H1 (cell line): ENCODE data around the gene PDE2A. TPM values are rescaled to one million over a fixed set of nuclear protein-coding genes. Genes with fewer than 3 reads are reported as not detected.
A peak's percentile ranks its signal among the peaks of the same experiment; 100 is the strongest.

Experiments
- CTCF ChIA-PET: fragments of 300-600 bp; sonication (Branson Sonifier 250); formaldehyde crosslinking; loops from one replicate; lab custom pipeline; 2021; ENCODE audit not compliant: partially characterized antibody; lab: Charles Lee
- POLR2A ChIA-PET: fragments of 300-600 bp; sonication (Branson Sonifier 250); formaldehyde crosslinking; loops from one replicate; lab custom pipeline; 2021; ENCODE audit warnings: inconsistent platforms; ENCODE audit not compliant: partially characterized antibody; lab: Charles Lee
- DNase-seq, 2 experiments: peaks; one replicate each; pipeline versions ENCODE4 v3.0.0 to v3.0.0-alpha.2; 2010 to 2022; ENCODE audit warnings: low spot score in 2 of 2, low read depth in 1 of 2, mixed read lengths in 1 of 2
- FAIRE-seq: peaks from 2 replicates; lab custom pipeline; 2011; peaks lifted over from hg19 to GRCh38; lab: Jason Lieb, UNC
- H2AFZ ChIP-seq: 2 replicates; pipeline ENCODE4 v1.8.1; 2012; ENCODE audit warnings: low read length, inconsistent platforms
- H2AK5ac ChIP-seq: 2 replicates; pipeline ENCODE4 v1.6.1; 2013; ENCODE audit warnings: low read depth, low read length
- H2BK120ac ChIP-seq: replicated peaks from 2 replicates; pipeline ENCODE3; 2013; ENCODE audit warnings: low read depth, low read length, inconsistent platforms
- H2BK12ac ChIP-seq: 2 replicates; pipeline ENCODE4 v1.6.1; 2013; ENCODE audit warnings: low read depth, low read length
- H2BK15ac ChIP-seq: 2 replicates; pipeline ENCODE4 v1.6.1; 2013; ENCODE audit warnings: low read length
- H2BK20ac ChIP-seq: 2 replicates; pipeline ENCODE4 v1.6.1; 2013; ENCODE audit warnings: low read length
- H2BK5ac ChIP-seq: 2 replicates; pipeline ENCODE4 v1.6.1; 2013; ENCODE audit warnings: low read depth, low read length
- H3K14ac ChIP-seq: 2 replicates; pipeline ENCODE4 v1.6.1; 2013; ENCODE audit warnings: inconsistent platforms; ENCODE audit not compliant: insufficient read length
- H3K18ac ChIP-seq: 2 replicates; pipeline ENCODE4 v1.6.1; 2013; ENCODE audit warnings: low read length; ENCODE audit errors: extremely low read depth
- H3K23ac ChIP-seq: 2 replicates; pipeline ENCODE4 v1.6.1; 2013; ENCODE audit warnings: inconsistent platforms; ENCODE audit not compliant: insufficient read length
- H3K23me2 ChIP-seq: 2 replicates; pipeline ENCODE4 v1.6.1; 2013; ENCODE audit warnings: low read depth, low read length
- H3K27ac ChIP-seq: 2 replicates; pipeline ENCODE4 v1.6.1; 2011; ENCODE audit warnings: low read depth, low read length, inconsistent platforms
- H3K27me3 ChIP-seq, 4 experiments: replicated peaks in 1 of 4; 1 replicate in 1 of 4; 2 replicates in 3 of 4; pipeline versions ENCODE4 v1.6.1 to v1.8.1; 2011 to 2013; ENCODE audit warnings: low read length in 3 of 4, mild to moderate bottlenecking in 3 of 4, inconsistent platforms in 2 of 4, mixed read lengths in 2 of 4, moderate library complexity in 1 of 4; ENCODE audit not compliant: control insufficient read depth in 3 of 4, insufficient read depth in 3 of 4; ENCODE audit errors: extremely low read depth in 1 of 4
- H3K36me3 ChIP-seq, 4 experiments: 2 replicates each; pipeline versions ENCODE4 v1.6.1 to v1.8.1; 2011 to 2013; ENCODE audit warnings: mild to moderate bottlenecking in 4 of 4, low read length in 3 of 4, moderate library complexity in 2 of 4, control low read depth in 1 of 4, inconsistent platforms in 1 of 4; ENCODE audit not compliant: insufficient read depth in 4 of 4, control insufficient read depth in 2 of 4
- H3K4ac ChIP-seq: replicated peaks from 2 replicates; pipeline ENCODE3; 2013; ENCODE audit warnings: low read length, low read depth, mixed read lengths, inconsistent platforms; ENCODE audit not compliant: insufficient read length
- H3K4me1 ChIP-seq, 4 experiments: replicated peaks in 1 of 4; 1 replicate in 1 of 4; 2 replicates in 3 of 4; pipeline versions ENCODE4 v1.6.1 to v1.8.1; 2011 to 2013; ENCODE audit warnings: low read length in 3 of 4, inconsistent platforms in 2 of 4, mixed read lengths in 1 of 4; ENCODE audit not compliant: insufficient read depth in 4 of 4, control insufficient read depth in 3 of 4
- H3K4me2 ChIP-seq, 2 experiments: 2 replicates each; pipeline versions ENCODE4 v1.6.1 to v1.8.1; 2011 to 2013; ENCODE audit warnings: low read depth in 2 of 2, low read length in 2 of 2, control low read depth in 1 of 2, inconsistent platforms in 1 of 2, mild to moderate bottlenecking in 1 of 2; ENCODE audit not compliant: insufficient read depth in 1 of 2
- H3K4me3 ChIP-seq, 4 experiments: fragments of 200-600, 300-600 bp in 1 of 4; sonication (generic), shearing (Covaris generic), sonication (Bioruptor Twin) in 1 of 4; 2 replicates each; pipeline versions ENCODE4 v1.5.1 to v1.8.1; 2011 to 2016; ENCODE audit warnings: low read length in 4 of 4, low read depth in 3 of 4, control low read depth in 2 of 4, inconsistent platforms in 2 of 4, mild to moderate bottlenecking in 2 of 4, mixed read lengths in 1 of 4, moderate library complexity in 1 of 4; ENCODE audit not compliant: insufficient read depth in 2 of 4; ENCODE audit errors: extremely low read depth in 1 of 4
- H3K56ac ChIP-seq: replicated peaks from 2 replicates; pipeline ENCODE3; 2013; ENCODE audit warnings: low read depth, mild to moderate bottlenecking, mixed read lengths, low read length, inconsistent platforms; ENCODE audit not compliant: insufficient read length
- H3K79me1 ChIP-seq: 2 replicates; pipeline ENCODE4 v1.6.1; 2013; ENCODE audit warnings: low read depth, low read length, control low read depth
- H3K79me2 ChIP-seq, 2 experiments: 2 replicates each; pipeline versions ENCODE4 v1.6.1 to v1.8.1; 2012 to 2013; ENCODE audit warnings: low read length in 2 of 2, mild to moderate bottlenecking in 2 of 2, inconsistent platforms in 1 of 2; ENCODE audit not compliant: insufficient read depth in 2 of 2, control insufficient read depth in 1 of 2
- H3K9ac ChIP-seq, 4 experiments: replicated peaks in 1 of 4; 1 replicate in 1 of 4; 2 replicates in 3 of 4; pipeline versions ENCODE4 v1.6.1 to v1.8.1; 2011 to 2013; ENCODE audit warnings: low read depth in 3 of 4, low read length in 3 of 4, control low read depth in 2 of 4, mild to moderate bottlenecking in 2 of 4, moderate library complexity in 2 of 4, inconsistent platforms in 1 of 4; ENCODE audit errors: extremely low read depth in 1 of 4
- H3K9me3 ChIP-seq, 2 experiments: 2 replicates each; pipeline versions ENCODE4 v1.6.1 to v1.8.1; 2012 to 2013; ENCODE audit warnings: mild to moderate bottlenecking in 2 of 2, moderate library complexity in 2 of 2, control low read depth in 1 of 2, inconsistent platforms in 1 of 2, low read depth in 1 of 2, low read length in 1 of 2, mixed read lengths in 1 of 2; ENCODE audit not compliant: insufficient read depth in 2 of 2
- H4K20me1 ChIP-seq, 2 experiments: replicated peaks in 1 of 2; 2 replicates each; pipeline versions ENCODE3 to v1.8.1; 2011 to 2013; ENCODE audit warnings: inconsistent platforms in 2 of 2, low read length in 2 of 2, mild to moderate bottlenecking in 1 of 2; ENCODE audit not compliant: insufficient read depth in 2 of 2, control insufficient read depth in 1 of 2
- H4K5ac ChIP-seq: 2 replicates; pipeline ENCODE4 v1.6.1; 2013; ENCODE audit warnings: low read length, low read depth, mixed read lengths, inconsistent platforms; ENCODE audit not compliant: insufficient read length
- H4K8ac ChIP-seq: 2 replicates; pipeline ENCODE4 v1.8.0; 2013; ENCODE audit warnings: mild to moderate bottlenecking, moderate library complexity, low read length, inconsistent platforms; ENCODE audit not compliant: insufficient read depth; ENCODE audit errors: extremely low read depth
- H4K91ac ChIP-seq: replicated peaks from 2 replicates; pipeline ENCODE3; 2013; ENCODE audit warnings: low read length, mixed read lengths, inconsistent platforms; ENCODE audit not compliant: insufficient read length
- JUN ChIP-seq: IDR thresholded peaks from 2 replicates; pipeline ENCODE4 v1.6.1; 2011; ENCODE audit warnings: low read depth, mild to moderate bottlenecking, improper control_type of control experiment, low read length
- WGBS, 2 experiments: shearing (Covaris generic) in 1 of 2; methylation state at CpG; one replicate each; pipeline versions ENCODE4 v1.1.6 to v1.1.7; 2013 to 2015; ENCODE audit warnings: low lambda C conversion rate in 2 of 2, mixed read lengths in 2 of 2, inconsistent platforms in 1 of 2, low coverage in 1 of 2, missing lambda C conversion rate in 1 of 2; ENCODE audit not compliant: insufficient replicate concordance in 2 of 2, insufficient coverage in 1 of 2, insufficient read length in 1 of 2; ENCODE audit errors: extremely low coverage in 1 of 2, missing lambda C conversion rate in 1 of 2; 5-methylcytosine and 5-hydroxymethylcytosine counted together
- polyA plus RNA-seq, 7 experiments: library from polyadenylated mRNA; depleted of rRNA in 3 of 7; stranded (reverse) in 5 of 7; unstranded in 2 of 7; fragments of >200 nt in 5 of 7; fragments of 200-250 nt in 2 of 7; gene quantifications; 1 replicate in 5 of 7; 2 replicates in 1 of 7; 4 replicates in 1 of 7; pipeline versions ENCODE4 v1.2.1 to v1.2.3, GENCODE V29; 2011 to 2013; ENCODE audit warnings: missing spikeins in 2 of 7, mixed read lengths in 2 of 7
- total RNA-seq: library from RNA; stranded (reverse); fragmentation: NEBNext Ultra II Directional; extraction: Animal tissue kit (Norgen Biotek cat#: 25700); gene quantifications from 2 replicates; pipeline ENCODE4 v1.2.1, GENCODE V29; 2021

Gene PDE2A
- total and polyA plus RNA-seq, 2 of the 8 experiments (the other 6 are each of a cell fraction or from before 2014, with no cell fraction given) = 3.4 to 7.1 TPM

DNA sequence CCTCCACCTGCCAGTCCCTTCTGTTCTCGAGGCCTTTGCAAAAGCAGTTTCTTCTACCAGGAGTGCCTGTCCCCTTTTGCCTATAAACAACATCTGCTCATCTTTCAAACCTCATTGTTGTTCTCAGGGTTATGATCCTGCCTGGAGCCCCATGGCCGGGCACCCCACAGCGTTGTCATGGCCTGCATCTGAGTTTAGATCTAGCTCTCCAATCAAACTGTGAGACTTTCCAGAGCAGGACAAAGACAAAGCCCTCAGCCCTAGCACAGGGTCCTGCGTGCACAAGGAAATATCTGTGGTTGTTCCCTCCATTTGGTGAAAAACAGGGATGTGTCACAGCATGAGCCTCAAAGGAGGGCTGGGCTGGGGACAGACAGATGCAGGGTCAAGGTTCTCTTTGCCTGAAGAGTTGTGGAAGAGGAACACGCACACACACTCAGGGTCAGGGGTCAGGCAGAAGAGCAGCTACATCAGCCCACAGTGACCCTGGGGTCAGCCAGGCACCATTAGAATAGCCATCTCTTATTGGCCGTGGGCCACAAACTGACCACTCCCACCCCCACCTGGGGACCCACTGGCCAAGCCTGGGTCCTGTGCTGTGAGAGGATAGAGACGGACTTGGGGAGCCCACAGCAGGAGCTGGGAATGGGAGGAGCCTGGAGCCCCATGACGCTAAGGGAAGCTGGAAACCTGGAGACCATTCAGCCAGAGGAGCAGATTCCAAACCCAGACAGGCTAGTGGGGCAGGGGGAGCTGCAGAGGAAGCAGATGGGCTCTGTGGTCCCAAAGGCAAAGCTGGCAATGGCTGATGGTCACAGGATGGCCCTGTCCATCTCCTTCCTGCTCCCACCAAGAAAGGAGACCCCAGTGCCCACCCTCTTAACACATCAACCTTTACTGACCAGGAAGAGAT is 99.4 kb downstream of the PDE2A start:
- Histone ChIP-seq H4K20me1 (no peaks in the 10 kb centered on the region), H2BK20ac (peak overlapping the region; percentile 32; the same call in 1 of the 2 replicates), H2BK120ac (no peak overlapping the region), H3K79me2 (no peaks in the 10 kb centered on the region), H3K14ac (no peak overlapping the region), H2BK15ac (no peak overlapping the region), H2BK12ac (no peak overlapping the region), H3K4me1 (no peaks in the 10 kb centered on the region), H4K8ac (no peak overlapping the region), H3K4me3 (no peak overlapping the region), H4K5ac (no peak overlapping the region), H3K9ac (no peak overlapping the region; a peak in 1 of 7 replicates), H2AFZ (no peak overlapping the region), H3K4ac (no peak overlapping the region), H4K91ac (no peak overlapping the region), H3K27me3 (no peaks in the 10 kb centered on the region), H3K9me3 (no peaks in the 10 kb centered on the region), H3K23ac (no peak overlapping the region), H3K18ac (no peak overlapping the region), H3K36me3 (no peaks in the 10 kb centered on the region), H3K56ac (no peak overlapping the region), H3K79me1 (no peaks in the 10 kb centered on the region), H3K23me2 (no peaks in the 10 kb centered on the region), H2AK5ac (no peak overlapping the region), H2BK5ac (no peak overlapping the region), H3K27ac (no peak overlapping the region), H3K4me2 (no peak overlapping the region)
- 81% methylated on average over 8 of the region's 8 CpGs; no CpG with 5 or more reads in 1 of the 2 experiments for WGBS, 2 experiments
- ChIA-PET CTCF (interaction anchor here (0.6 to 5.7 kb wide), 26 partner anchors 11 to 151 kb away, joined by 3 to 62 read pairs (median 5); no protein-coding TSS in a partner anchor), POLR2A (interaction anchor here (1.1 to 1.4 kb wide), 3 partner anchors 96 to 162 kb away, joined by 3 read pairs; no protein-coding TSS in a partner anchor)
- DNase-seq (no peak), FAIRE-seq (no peak)
- TF ChIP-seq JUN = no peak
